ENCODE data around the gene GNAI2.

- TF ChIP-seq POLR2AphosphoS5 (IDR thresholded peaks at IDR 0.05; ENCODE audit: low read depth, low read length), result no peak
- TF ChIP-seq REST (IDR thresholded peaks at IDR 0.05; ENCODE audit: insufficient read depth in 1 of 2, low read depth in 2 of 2, low read length in 2 of 2), result no peak
Measured at GRCh38 chr3:50295553-50296431, 59.8 kb downstream of the GNAI2 start.

Measured in PFSK-1 (cell line).